Stimulated activated CD8-positive, alpha-beta memory T cell treated with anti-CD3 and anti-CD28 coated beads, Interleukin-4, amount 100 ng/mL, for 48 hours (primary cell): ENCODE results near the gene PIP4K2B.
"Not testable (repeated sequence)": the region's sequence is repeated elsewhere in the genome, so short reads cannot be mapped to it uniquely, and the experiment has no call there.

ENCODE experiments used
- DNase-seq: peaks from one replicate; pipeline ENCODE4 v3.0.0-alpha.2; 2020

PIP4K2B gene

DNA sequence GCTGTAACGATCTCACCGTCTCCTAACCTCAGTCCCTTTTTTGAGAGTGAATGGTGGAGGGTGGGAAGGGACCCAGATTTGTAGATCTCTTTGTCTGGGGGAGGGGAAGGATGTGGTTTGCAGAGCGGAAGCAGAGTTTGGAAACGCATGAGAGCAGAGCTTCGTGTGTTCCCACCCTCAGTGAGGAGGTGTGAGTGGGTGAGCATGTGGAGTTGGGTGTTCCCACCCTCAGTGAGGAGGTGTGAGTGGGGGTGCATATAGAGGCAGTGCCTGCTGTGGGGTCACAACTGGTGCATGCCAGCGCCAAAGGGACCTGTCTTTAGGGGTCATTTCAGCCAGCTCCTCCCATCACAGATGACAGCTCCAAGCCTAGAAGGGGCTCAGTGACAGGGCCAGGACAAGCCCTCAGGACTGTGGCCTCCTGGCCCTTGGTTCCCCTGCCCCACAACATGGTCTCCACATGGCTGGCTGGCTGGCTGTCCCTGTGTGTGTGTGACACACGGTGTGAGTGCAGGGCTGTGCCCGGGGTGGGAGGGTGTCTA is 71.0 kb downstream of the PIP4K2B start:
- DNase-seq = peak; percentile 75

DNA sequence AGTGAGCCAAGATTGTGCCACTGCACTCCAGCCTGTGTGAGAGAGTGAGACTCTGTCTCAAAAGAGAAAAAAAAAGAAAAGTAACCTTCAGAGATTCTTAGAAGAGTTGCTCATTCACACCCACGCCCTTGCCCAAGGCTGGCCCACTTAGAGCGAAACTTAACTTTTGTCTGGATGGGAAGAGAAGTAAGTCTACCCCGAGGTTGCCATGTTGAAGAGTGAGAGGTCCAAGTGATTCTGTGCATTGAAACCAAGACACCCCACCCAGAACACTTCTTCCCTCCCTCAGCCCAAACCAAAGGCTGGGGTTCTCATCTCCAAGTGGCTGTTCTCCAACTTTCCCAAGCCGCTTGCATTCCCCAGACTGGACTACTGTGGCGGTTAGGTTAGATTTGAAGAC is 71.6 kb downstream of the PIP4K2B start:
- DNase-seq = peak; percentile 85

- DNase-seq = not testable (repeated sequence)
Measured at GRCh38 chr17:38726145-38726544, 73.2 kb downstream of the PIP4K2B start.

DNA sequence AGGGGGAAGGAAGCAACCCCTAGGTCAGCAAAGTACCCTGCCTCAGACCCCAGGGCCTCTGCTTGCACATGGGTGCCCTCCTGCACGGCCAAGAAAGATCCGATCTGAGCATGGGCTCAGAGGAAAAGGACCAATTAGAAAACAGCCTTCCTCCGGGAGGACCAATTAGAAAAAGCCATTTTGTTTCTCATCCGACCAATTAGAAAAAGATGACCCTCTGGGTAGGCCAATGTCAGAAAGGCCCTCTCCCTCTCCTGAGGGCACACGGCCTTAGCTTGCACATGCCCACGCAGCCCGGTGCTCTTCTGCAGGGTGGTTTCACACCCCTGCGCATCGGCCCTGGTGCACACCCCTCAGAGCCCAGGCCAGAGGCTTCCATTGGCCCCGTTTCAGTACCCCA is 74.3 kb downstream of the PIP4K2B start:
- no peak for DNase-seq

DNA sequence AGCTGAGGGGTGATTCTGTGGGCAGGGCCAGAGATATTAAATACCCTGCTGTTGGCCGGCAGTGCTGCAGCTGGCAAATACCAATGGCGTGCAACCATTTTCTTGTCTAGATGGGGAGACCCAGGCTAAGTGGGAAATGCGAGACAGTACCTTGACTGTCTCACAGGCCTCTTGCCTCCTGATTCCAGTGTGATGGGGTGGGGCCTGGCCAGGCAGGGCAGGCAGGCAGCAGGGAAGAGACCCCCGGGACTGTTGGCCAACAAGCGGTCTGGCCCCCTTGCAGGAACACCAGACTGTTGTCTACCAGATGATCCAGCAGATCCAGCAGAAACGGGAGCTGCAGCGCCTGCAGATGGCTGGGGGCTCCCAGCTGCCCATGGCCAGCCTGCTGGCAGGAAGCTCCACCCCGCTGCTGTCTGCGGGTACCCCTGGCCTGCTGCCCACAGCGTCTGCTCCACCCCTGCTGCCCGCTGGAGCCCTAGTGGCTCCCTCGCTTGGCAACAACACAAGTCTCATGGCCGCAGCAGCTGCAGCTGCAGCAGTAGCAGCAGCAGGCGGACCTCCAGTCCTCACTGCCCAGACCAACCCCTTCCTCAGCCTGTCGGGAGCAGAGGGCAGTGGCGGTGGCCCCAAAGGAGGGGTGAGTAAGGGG is 74.9 kb downstream of the PIP4K2B start:
- no peak for DNase-seq

GRCh38 chr17:38721802-38722201 is 77.6 kb downstream of the PIP4K2B start:
- no peak for DNase-seq

- no peak for DNase-seq
Measured at GRCh38 chr17:38720941-38721340, 78.4 kb downstream of the PIP4K2B start.

- no peak for DNase-seq
Measured at GRCh38 chr17:38719943-38720641, 79.3 kb downstream of the PIP4K2B start.

DNA sequence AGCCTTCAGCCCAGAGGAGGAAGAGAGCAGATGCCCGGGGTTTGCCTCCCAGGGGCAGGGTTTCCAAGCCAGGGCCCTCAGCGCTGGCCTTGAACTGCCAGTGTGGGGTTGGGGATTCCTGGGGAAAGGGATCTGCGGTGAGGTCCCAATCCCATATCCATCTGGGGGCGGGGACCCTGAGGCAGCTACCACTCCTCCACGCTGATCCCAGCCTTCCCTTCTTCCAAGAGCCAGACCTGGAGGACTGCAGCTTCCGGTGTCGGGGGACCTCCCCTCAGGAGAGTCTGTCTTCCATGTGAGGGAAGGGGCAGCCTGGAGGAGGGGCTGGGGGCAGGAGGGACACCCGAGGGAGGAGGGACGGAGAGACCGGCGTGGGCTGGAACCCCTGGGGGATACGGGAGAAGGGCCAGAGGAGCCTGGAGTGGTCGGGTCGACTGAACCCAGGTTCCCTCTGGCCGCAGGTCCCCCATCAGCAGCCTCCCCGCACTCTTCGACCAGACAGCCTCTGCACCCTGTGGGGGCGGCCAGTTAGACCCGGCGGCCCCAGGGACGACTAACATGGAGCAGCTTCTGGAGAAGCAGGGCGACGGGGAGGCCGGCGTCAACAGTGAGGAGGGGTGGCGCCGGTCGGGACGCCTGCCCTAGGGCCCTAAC is 79.9 kb downstream of the PIP4K2B start:
- DNase-seq = no peak

DNA sequence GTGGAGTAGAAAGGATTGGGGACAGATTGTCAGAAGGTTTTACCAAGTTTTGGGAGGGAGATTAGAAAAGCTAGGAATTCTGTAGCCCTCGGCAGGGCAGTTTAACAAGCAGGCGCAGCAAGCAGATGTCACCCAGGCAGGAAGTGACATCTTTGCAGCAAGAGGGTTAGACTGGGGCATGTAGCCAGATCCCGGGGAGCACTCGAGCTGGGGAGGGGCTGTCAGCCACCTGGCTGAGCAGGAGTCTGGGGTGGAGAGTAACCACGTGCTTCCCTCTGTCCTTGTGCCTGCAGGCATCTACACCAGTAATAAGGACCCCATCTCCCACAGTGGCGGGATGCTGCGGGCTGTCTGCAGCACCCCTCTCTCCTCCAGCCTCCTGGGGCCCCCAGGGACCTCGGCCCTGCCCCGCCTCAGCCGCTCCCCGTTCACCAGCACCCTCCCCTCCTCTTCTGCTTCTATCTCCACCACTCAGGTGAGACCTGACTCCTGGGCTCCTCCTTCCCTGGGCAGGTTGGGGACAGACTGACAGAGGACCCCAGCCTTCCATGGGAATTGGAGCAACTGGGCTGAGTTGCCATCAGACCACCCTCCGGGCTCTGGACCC is 82.1 kb downstream of the PIP4K2B start:
- no peak for DNase-seq

DNA sequence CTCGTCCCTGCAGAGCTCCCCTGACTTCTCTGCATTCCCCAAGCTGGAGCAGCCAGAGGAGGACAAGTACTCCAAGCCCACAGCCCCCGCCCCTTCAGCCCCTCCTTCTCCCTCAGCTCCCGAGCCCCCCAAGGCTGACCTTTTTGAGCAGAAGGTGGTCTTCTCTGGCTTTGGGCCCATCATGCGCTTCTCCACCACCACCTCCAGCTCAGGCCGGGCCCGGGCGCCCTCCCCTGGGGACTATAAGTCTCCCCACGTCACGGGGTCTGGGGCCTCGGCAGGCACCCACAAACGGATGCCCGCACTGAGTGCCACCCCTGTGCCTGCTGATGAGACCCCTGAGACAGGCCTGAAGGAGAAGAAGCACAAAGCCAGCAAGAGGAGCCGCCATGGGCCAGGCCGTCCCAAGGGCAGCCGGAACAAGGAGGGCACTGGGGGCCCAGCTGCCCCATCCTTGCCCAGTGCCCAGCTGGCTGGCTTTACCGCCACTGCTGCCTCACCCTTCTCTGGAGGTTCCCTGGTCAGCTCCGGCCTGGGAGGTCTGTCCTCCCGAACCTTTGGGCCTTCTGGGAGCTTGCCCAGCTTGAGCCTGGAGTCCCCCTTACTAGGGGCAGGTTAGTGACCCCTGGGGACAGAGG is 82.9 kb downstream of the PIP4K2B start:
- DNase-seq = no peak
